CD4-positive, CD25-positive, alpha-beta regulatory T cell (primary cell): ENCODE measurements around the gene EXOC4. TPM values are rescaled to one million over a fixed set of nuclear protein-coding genes. Genes with fewer than 3 reads are reported as not detected.

Source experiments
- ATAC-seq, 2 donors: fragments of 150-1000 bp; cut with Tn5 transposase; one replicate each; pipeline ENCODE4 v1.10.0; 2021; ENCODE audit warnings: low read depth in 2 of 2, moderate number of reproducible peaks in 2 of 2, moderate library complexity in 1 of 2
- DNase-seq, 3 donors: peaks; one replicate each; pipeline versions ENCODE4 v3.0.0 to v3.0.0-alpha.2; 2012 to 2022; ENCODE audit warnings: mixed read lengths in 1 of 3
- H3K27ac ChIP-seq: one replicate; pipeline ENCODE4 v1.7.0; 2013; ENCODE audit warnings: mild to moderate bottlenecking, low read length; ENCODE audit not compliant: insufficient read depth, poor library complexity, severe bottlenecking
- H3K27me3 ChIP-seq: one replicate; pipeline ENCODE4 v1.7.0; 2013; ENCODE audit warnings: low read length; ENCODE audit not compliant: control insufficient read depth, insufficient read depth
- H3K36me3 ChIP-seq: one replicate; pipeline ENCODE4 v1.7.0; 2013; ENCODE audit warnings: mild to moderate bottlenecking, low read length, moderate library complexity; ENCODE audit not compliant: control insufficient read depth, insufficient read depth
- H3K4me1 ChIP-seq: 2 replicates; pipeline ENCODE4 v1.7.0; 2013; ENCODE audit warnings: mild to moderate bottlenecking, low read length; ENCODE audit not compliant: insufficient read depth, control insufficient read depth, poor library complexity, severe bottlenecking
- H3K4me3 ChIP-seq: one replicate; pipeline ENCODE4 v1.7.0; 2013; ENCODE audit warnings: low read depth, mild to moderate bottlenecking, low read length, moderate library complexity
- H3K9me3 ChIP-seq, 2 experiments: 1 replicate in 1 of 2; 2 replicates in 1 of 2; pipeline ENCODE4 v1.7.0; 2013; ENCODE audit warnings: low read length in 2 of 2, mild to moderate bottlenecking in 1 of 2, moderate library complexity in 1 of 2; ENCODE audit not compliant: control insufficient read depth in 2 of 2
- H3K27ac Mint-ChIP-seq, 3 donors: one replicate each; pipeline ENCODE4 v1.8.0; 2020 to 2022; ENCODE audit warnings: mild to moderate bottlenecking in 3 of 3, mixed read lengths in 3 of 3, moderate library complexity in 2 of 3
- H3K27me3 Mint-ChIP-seq: one replicate; pipeline ENCODE4 v1.8.0; 2022; ENCODE audit warnings: mild to moderate bottlenecking, mixed read lengths
- H3K36me3 Mint-ChIP-seq: one replicate; pipeline ENCODE4 v1.8.0; 2020; ENCODE audit warnings: mixed read lengths
- H3K4me1 Mint-ChIP-seq, 4 donors: one replicate each; pipeline ENCODE4 v1.8.0; 2020 to 2022; ENCODE audit warnings: mixed read lengths in 4 of 4, mild to moderate bottlenecking in 1 of 4
- H3K4me3 Mint-ChIP-seq, 4 donors: one replicate each; pipeline ENCODE4 v1.8.0; 2020 to 2022; ENCODE audit warnings: mild to moderate bottlenecking in 4 of 4, mixed read lengths in 4 of 4, moderate library complexity in 3 of 4
- H3K9me3 Mint-ChIP-seq, 7 donors: one replicate each; pipeline ENCODE4 v1.8.0; 2020 to 2022; ENCODE audit warnings: mixed read lengths in 7 of 7, mild to moderate bottlenecking in 3 of 7, moderate library complexity in 2 of 7
- polyA plus RNA-seq, 4 donors: library from polyadenylated mRNA; unstranded; fragments of 300-500 nt; fragmentation: Illumina TruSeq; gene quantifications; one replicate each; pipeline ENCODE4 v1.2.3, GENCODE V29; 2021
- total RNA-seq: library from RNA; stranded (reverse); gene quantifications from one replicate; pipeline ENCODE4 v1.2.3, GENCODE V29; 2022

Gene EXOC4
- total and polyA plus RNA-seq, 5 donors from 2014 or later, result 39.1 to 118 (median 52.2) TPM

GRCh38 chr7:133936074-133936473 lies 683.2 kb downstream of the EXOC4 start:
- Mint-ChIP-seq H3K4me3 (no peak overlapping the region), H3K9me3 (no peaks in the 10 kb centered on the region), H3K36me3 (peaks cover 43% of the 10 kb centered on the region), H3K4me1 (peaks cover 0 to 2% (median 0%) of the 10 kb centered on the region in 4 donors), H3K27me3 (no peaks in the 10 kb centered on the region), H3K27ac (no peak overlapping the region)
- Histone ChIP-seq H3K27ac (no peak overlapping the region), H3K36me3 (peaks cover 22% of the 10 kb centered on the region), H3K4me1 (no peaks in the 10 kb centered on the region), H3K27me3 (no peaks in the 10 kb centered on the region), H3K4me3 (no peak overlapping the region), H3K9me3 (no peaks in the 10 kb centered on the region)
- no peak for DNase-seq
- ATAC-seq, result no peak

GRCh38 chr7:133937786-133938185 lies 684.9 kb downstream of the EXOC4 start:
- H3K27me3 Mint-ChIP-seq, result no peaks in the 10 kb centered on the region
- no peaks in the 10 kb centered on the region for H3K27me3 ChIP-seq
- H3K36me3 ChIP-seq, result peaks cover 22% of the 10 kb centered on the region
- H3K9me3 ChIP-seq, result no peaks in the 10 kb centered on the region
- H3K27ac ChIP-seq, result no peak overlapping the region
- no peak overlapping the region for H3K27ac Mint-ChIP-seq
- H3K4me1 ChIP-seq, result no peaks in the 10 kb centered on the region
- H3K4me3 Mint-ChIP-seq, result no peak overlapping the region
- no peak overlapping the region for H3K4me3 ChIP-seq
- H3K4me1 Mint-ChIP-seq, result peaks cover 0 to 2% (median 0%) of the 10 kb centered on the region in 4 donors
- H3K9me3 Mint-ChIP-seq, result no peaks in the 10 kb centered on the region
- H3K36me3 Mint-ChIP-seq, result peaks cover 47% of the 10 kb centered on the region
- ATAC-seq (no peak), DNase-seq (no peak)

GRCh38 chr7:133940368-133940767 lies 687.5 kb downstream of the EXOC4 start:
- peaks cover 48% of the 10 kb centered on the region for H3K36me3 Mint-ChIP-seq
- no peaks in the 10 kb centered on the region for H3K27me3 Mint-ChIP-seq
- no peak overlapping the region for H3K27ac Mint-ChIP-seq

GRCh38 chr7:133941496-133941895 lies 688.6 kb downstream of the EXOC4 start:
- H3K36me3 Mint-ChIP-seq, result peaks cover 49% of the 10 kb centered on the region
- no peak for ATAC-seq

More at GRCh38 chr7:133940368-133940767, 687.5 kb downstream of the EXOC4 start:
- ATAC-seq (no peak), DNase-seq (no peak)
- Histone ChIP-seq H3K4me1 (no peaks in the 10 kb centered on the region), H3K27me3 (no peaks in the 10 kb centered on the region), H3K27ac (no peak overlapping the region), H3K9me3 (no peaks in the 10 kb centered on the region), H3K4me3 (no peak overlapping the region), H3K36me3 (peaks cover 24% of the 10 kb centered on the region)
- no peak overlapping the region for H3K4me3 Mint-ChIP-seq
- H3K9me3 Mint-ChIP-seq, result no peaks in the 10 kb centered on the region
- peaks cover 0 to 2% (median 0%) of the 10 kb centered on the region in 4 donors for H3K4me1 Mint-ChIP-seq

GRCh38 chr7:133945497-133945896 lies 692.6 kb downstream of the EXOC4 start:
- Histone ChIP-seq H3K9me3 (no peaks in the 10 kb centered on the region), H3K4me1 (no peaks in the 10 kb centered on the region), H3K27ac (no peak overlapping the region), H3K4me3 (no peak overlapping the region), H3K27me3 (no peaks in the 10 kb centered on the region), H3K36me3 (peaks cover 3% of the 10 kb centered on the region)
- Mint-ChIP-seq H3K9me3 (peaks cover 0 to 4% (median 0%) of the 10 kb centered on the region in 7 donors), H3K4me1 (peaks cover 0 to 3% (median 0%) of the 10 kb centered on the region in 4 donors), H3K27ac (no peak overlapping the region), H3K36me3 (peaks cover 49% of the 10 kb centered on the region), H3K27me3 (no peaks in the 10 kb centered on the region), H3K4me3 (no peak overlapping the region)
- DNase-seq, result no peak
- ATAC-seq, result no peak

More at GRCh38 chr7:133941496-133941895, 688.6 kb downstream of the EXOC4 start:
- no peak overlapping the region for H3K27ac ChIP-seq
- no peak overlapping the region for H3K4me3 ChIP-seq
- Mint-ChIP-seq H3K27ac (no peak overlapping the region), H3K4me3 (no peak overlapping the region), H3K4me1 (peaks cover 0 to 2% (median 0%) of the 10 kb centered on the region in 4 donors), H3K9me3 (peaks cover 0 to 4% (median 0%) of the 10 kb centered on the region in 7 donors), H3K27me3 (no peaks in the 10 kb centered on the region)
- peaks cover 26% of the 10 kb centered on the region for H3K36me3 ChIP-seq
- DNase-seq, result no peak
- H3K4me1 ChIP-seq, result no peaks in the 10 kb centered on the region
- no peaks in the 10 kb centered on the region for H3K27me3 ChIP-seq
- no peaks in the 10 kb centered on the region for H3K9me3 ChIP-seq

- ATAC-seq, result no peak
Observed at GRCh38 chr7:133947458-133948254, 694.8 kb downstream of the EXOC4 start.

GRCh38 chr7:133948588-133948987 lies 695.7 kb downstream of the EXOC4 start:
- Mint-ChIP-seq H3K4me3 (no peak overlapping the region), H3K27me3 (no peaks in the 10 kb centered on the region), H3K4me1 (peaks cover 0 to 3% (median 0%) of the 10 kb centered on the region in 4 donors), H3K9me3 (peaks cover 0 to 9% (median 0%) of the 10 kb centered on the region in 7 donors), H3K36me3 (peaks cover 50% of the 10 kb centered on the region), H3K27ac (no peak overlapping the region)
- no peaks in the 10 kb centered on the region for H3K9me3 ChIP-seq
- ATAC-seq (no peak), DNase-seq (no peak)
- H3K36me3 ChIP-seq, result peaks cover 3% of the 10 kb centered on the region
- no peak overlapping the region for H3K27ac ChIP-seq
- no peaks in the 10 kb centered on the region for H3K27me3 ChIP-seq
- H3K4me1 ChIP-seq, result no peaks in the 10 kb centered on the region
- H3K4me3 ChIP-seq, result no peak overlapping the region

More at GRCh38 chr7:133947458-133948254, 694.8 kb downstream of the EXOC4 start:
- Histone ChIP-seq H3K36me3 (peaks cover 3% of the 10 kb centered on the region), H3K27me3 (no peaks in the 10 kb centered on the region), H3K9me3 (no peaks in the 10 kb centered on the region), H3K27ac (no peak overlapping the region), H3K4me3 (no peak overlapping the region), H3K4me1 (no peaks in the 10 kb centered on the region)
- peaks cover 50% of the 10 kb centered on the region for H3K36me3 Mint-ChIP-seq
- H3K27ac Mint-ChIP-seq, result no peak overlapping the region
- no peaks in the 10 kb centered on the region for H3K27me3 Mint-ChIP-seq
- no peak overlapping the region for H3K4me3 Mint-ChIP-seq
- H3K4me1 Mint-ChIP-seq, result peaks cover 0 to 3% (median 0%) of the 10 kb centered on the region in 4 donors
- no peak for DNase-seq
- H3K9me3 Mint-ChIP-seq, result peaks cover 0 to 7% (median 0%) of the 10 kb centered on the region in 7 donors
